Sigmoid colon (tissue), 7 donors: ENCODE measurements around the gene LAMB1. TPM values are rescaled to one million over a fixed set of nuclear protein-coding genes. Genes with fewer than 3 reads are reported as not detected.
"Not testable (repeated sequence)": the region's sequence is repeated elsewhere in the genome, so short reads cannot be mapped to it uniquely, and the experiment has no call there.

Experiments used
- DNase-seq: peaks from one replicate; pipeline ENCODE4 v3.0.0-alpha.2; 2019
- H3K27ac ChIP-seq, 4 donors: fragments of 200-600 bp; sonication (generic); one replicate each; pipeline ENCODE4 v1.5.1; 2016 to 2019; ENCODE audit warnings: mild to moderate bottlenecking in 1 of 4
- H3K27me3 ChIP-seq, 3 donors: fragments of 200-600 bp; sonication (generic); one replicate each; pipeline ENCODE4 v1.5.1; 2019; ENCODE audit warnings: mild to moderate bottlenecking in 1 of 3
- H3K36me3 ChIP-seq, 4 donors: fragments of 200-600 bp; sonication (generic); one replicate each; pipeline ENCODE4 v1.5.1; 2016 to 2019
- H3K4me1 ChIP-seq, 4 donors: fragments of 200-600 bp; sonication (generic); one replicate each; pipeline ENCODE4 v1.5.1; 2017 to 2019
- H3K4me3 ChIP-seq, 4 donors: fragments of 200-600 bp; sonication (generic); one replicate each; pipeline ENCODE4 v1.5.1; 2017 to 2019; ENCODE audit warnings: mild to moderate bottlenecking in 2 of 4, moderate library complexity in 1 of 4
- H3K9me3 ChIP-seq, 4 donors: fragments of 200-600 bp in 3 of 4; sonication (generic) in 3 of 4; one replicate each; pipeline versions ENCODE4 v1.5.1 to v1.6.1; 2013 to 2019
- CTCF ChIP-seq, 4 experiments: fragments of 450-650 bp in 3 of 4; fragments of 200-600 bp in 1 of 4; IDR thresholded peaks; one replicate each; pipeline ENCODE4 v1.5.1; 2016 to 2019; ENCODE audit warnings: antibody characterized with exemption in 4 of 4, mild to moderate bottlenecking in 3 of 4, moderate library complexity in 2 of 4
- EP300 ChIP-seq, 4 donors: sonication (generic); formaldehyde crosslinking; IDR thresholded peaks; one replicate each; pipeline ENCODE4 v1.6.1; 2017; ENCODE audit warnings: antibody characterized with exemption in 4 of 4
- POLR2A ChIP-seq, 2 donors: fragments of 450-650 bp; IDR thresholded peaks; one replicate each; pipeline ENCODE4 v1.6.1; 2016; ENCODE audit warnings: antibody characterized with exemption in 2 of 2, mild to moderate bottlenecking in 2 of 2, moderate library complexity in 2 of 2
- POLR2AphosphoS5 ChIP-seq, 4 donors: sonication (generic); formaldehyde crosslinking; IDR thresholded peaks; one replicate each; pipeline ENCODE4 v1.6.1; 2017; ENCODE audit warnings: antibody characterized with exemption in 4 of 4
- WGBS, 2 donors: extraction: QIAGEN DNeasy Blood & Tissue Kit; methylation state at CpG; one replicate each; pipeline ENCODE4 v1.1.7; 2013; 5-methylcytosine and 5-hydroxymethylcytosine counted together
- intact Hi-C: fragments of 100-400 bp; cut with DNase I; formaldehyde crosslinking; loops from one replicate; pipeline ENCODE4 v1.15.1; 2023
- polyA plus RNA-seq, 3 donors: library from polyadenylated mRNA; stranded (reverse); fragments of 200-250 nt; gene quantifications; one replicate each; pipeline ENCODE4 v1.2.3, GENCODE V29; 2013
- total RNA-seq, 4 donors: library from RNA; depleted of rRNA; stranded (reverse); fragments of >200 nt; gene quantifications; one replicate each; pipeline ENCODE4 v1.1.0, GENCODE V29; 2016
- donor health status: healthy with polysubstance abuse.
- donor health status: Bipolar disorder and iron deficiency.
- donor health status: healthy.

LAMB1 gene
- total and polyA plus RNA-seq, 7 donors: 16.9 to 246 (median 161) TPM

- H3K36me3 ChIP-seq: peaks cover 0 to 33% (median 13%) of the 10 kb centered on the region in 4 donors
- H3K4me1 ChIP-seq: peaks cover 0 to 62% (median 46%) of the 10 kb centered on the region in 4 donors
- no peak overlapping the region for H3K27ac ChIP-seq
- intact Hi-C loops: no loop called here
- H3K27me3 ChIP-seq: no peaks in the 10 kb centered on the region
- no peak overlapping the region for H3K4me3 ChIP-seq
- no peaks in the 10 kb centered on the region for H3K9me3 ChIP-seq
- WGBS, 2 donors: 84 to 91% methylated on average over 1 of the region's 1 CpG
- no peak for TF ChIP-seq POLR2A (IDR thresholded peaks at IDR 0.05)
- DNase-seq: no peak
These were observed 102.4 kb downstream of the LAMB1 start for GRCh38 chr7:107900496-107901015.

- intact Hi-C loops: loop anchor here (10.0 kb wide), 2 partner anchors 626 to 734 kb away; partner anchors contain the start of genes HBP1 and PNPLA8
These were observed 103.9 kb downstream of the LAMB1 start for GRCh38 chr7:107898997-107899594.

DNA sequence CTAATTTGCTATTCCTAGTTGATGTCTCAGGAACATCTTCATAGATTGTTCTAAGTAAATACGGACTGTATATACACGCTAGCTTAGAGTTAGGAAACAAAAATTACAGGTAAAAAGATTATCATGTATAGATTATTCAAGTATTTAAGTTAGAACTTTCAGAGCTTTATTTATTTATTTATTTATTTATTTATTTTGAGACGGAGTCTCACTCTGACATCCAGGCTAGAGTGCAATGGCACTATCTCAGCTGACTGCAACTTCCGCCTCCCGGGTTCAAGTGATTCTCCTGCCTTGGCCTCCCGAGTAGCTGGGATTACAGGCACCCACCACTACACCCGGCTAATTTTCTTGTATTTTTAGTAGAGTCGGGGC, 110.6 kb downstream of the LAMB1 start:
- peak overlapping the region; percentile 90 to 98 (median 95) for H3K27ac ChIP-seq
- peaks cover 0 to 21% (median 0%) of the 10 kb centered on the region in 4 donors for H3K36me3 ChIP-seq
- not testable (repeated sequence) for DNase-seq, H3K27me3 ChIP-seq, H3K9me3 ChIP-seq
- intact Hi-C loops: loop anchor here (5.0 to 10.0 kb wide), 5 partner anchors 80 to 728 kb away; partner anchors contain the start of genes HBP1, LAMB1 and PNPLA8
- peak overlapping the region in 3 of 4 donors; percentile 73 to 93 (median 83) for H3K4me3 ChIP-seq
- H3K4me1 ChIP-seq: peaks cover 0 to 63% (median 52%) of the 10 kb centered on the region in 4 donors
- 87% methylated on average over 8 of the region's 8 CpGs for WGBS, 2 donors

More at GRCh38 chr7:107898997-107899594, 103.9 kb downstream of the LAMB1 start:
- peaks cover 0 to 33% (median 6%) of the 10 kb centered on the region in 4 donors for H3K36me3 ChIP-seq
- TF ChIP-seq POLR2A (IDR thresholded peaks at IDR 0.05) (no peak), EP300 (IDR thresholded peaks at IDR 0.05) (no peak)
- no peak overlapping the region for H3K27ac ChIP-seq
- peaks cover 0 to 74% (median 57%) of the 10 kb centered on the region in 4 donors for H3K4me1 ChIP-seq
- no peak for DNase-seq
- no peaks in the 10 kb centered on the region for H3K27me3 ChIP-seq
- WGBS, 2 donors: 55 to 78% methylated on average over 2 of the region's 2 CpGs
- no peaks in the 10 kb centered on the region for H3K9me3 ChIP-seq
- no peak overlapping the region for H3K4me3 ChIP-seq

DNA sequence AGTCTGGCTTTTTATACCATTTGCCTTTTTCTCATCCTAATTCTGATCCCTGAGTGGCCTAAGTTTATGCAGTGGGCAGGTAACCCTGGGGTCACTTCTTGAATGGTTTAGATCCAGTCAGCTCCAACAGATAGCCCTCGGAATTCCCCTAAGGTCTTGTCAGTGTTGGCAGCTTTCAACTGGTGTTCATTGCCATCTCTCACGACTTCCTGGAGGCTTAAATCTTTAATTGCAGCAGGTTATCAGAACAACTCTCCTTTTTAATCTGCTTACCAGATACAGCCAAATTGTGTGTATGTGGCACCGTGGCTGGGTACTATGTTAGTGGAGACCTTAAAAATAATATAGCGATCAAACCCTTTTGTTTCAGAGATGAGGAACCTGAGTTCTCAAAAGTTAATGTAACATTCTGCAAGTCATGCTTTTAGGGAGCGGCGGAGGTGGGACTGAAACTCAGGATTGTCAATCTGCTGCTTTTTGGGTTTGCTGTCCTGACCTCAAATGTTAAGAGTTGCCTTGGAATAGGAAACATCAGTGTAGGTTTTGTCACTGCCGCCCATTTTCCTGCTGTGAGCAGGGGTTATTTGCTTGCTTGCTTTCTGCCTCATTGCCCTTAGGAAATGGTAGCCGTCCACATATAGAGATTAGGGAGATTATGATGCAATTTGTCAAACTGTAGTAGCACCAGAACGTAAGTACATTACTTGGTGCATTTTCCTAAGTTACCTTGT, 111.2 kb downstream of the LAMB1 start:
- Histone ChIP-seq H3K36me3 (peaks cover 0 to 21% (median 0%) of the 10 kb centered on the region in 4 donors), H3K27ac (peak overlapping the region; percentile 90 to 98 (median 95)), H3K4me1 (peaks cover 0 to 57% (median 47%) of the 10 kb centered on the region in 4 donors), H3K27me3 (no peaks in the 10 kb centered on the region), H3K4me3 (peak overlapping the region; percentile 73 to 93 (median 78)), H3K9me3 (no peaks in the 10 kb centered on the region)
- 14 to 26% methylated on average over 9 of the region's 9 CpGs for WGBS, 2 donors
- intact Hi-C loops: loop anchor here (5.0 to 10.0 kb wide), 5 partner anchors 80 to 727 kb away; partner anchors contain the start of genes HBP1, LAMB1 and PNPLA8
- no peak for DNase-seq
- TF ChIP-seq POLR2AphosphoS5 (IDR thresholded peaks at IDR 0.05): no peak
- no peak for TF ChIP-seq POLR2A (IDR thresholded peaks at IDR 0.05)

GRCh38 chr7:107890962-107891635, 111.9 kb downstream of the LAMB1 start, which contains the start of gene DLD:
TSS of gene DLD (plus strand) at chr7:107891183. CDS start at chr7:107891251, 68 bp downstream.
- intact Hi-C loops: loop anchor here (5.0 to 10.0 kb wide), 5 partner anchors 81 to 726 kb away; partner anchors contain the start of genes HBP1, LAMB1 and PNPLA8
- TF ChIP-seq CTCF (IDR thresholded peaks at IDR 0.05) (no peak), POLR2AphosphoS5 (IDR thresholded peaks at IDR 0.05) (peak; percentile 98 to 99 (median 98)), EP300 (IDR thresholded peaks at IDR 0.05) (peak in 2 of 4 donors; percentile 34 to 63), POLR2A (IDR thresholded peaks at IDR 0.05) (peak; percentile 96)
- peak within 1 kb of the TSS; percentile 90 to 98 (median 95) for H3K27ac ChIP-seq
- H3K4me3 ChIP-seq: peak within 1 kb of the TSS; percentile 73 to 93 (median 78)
- 0% methylated on average over 55 of the region's 55 CpGs for WGBS, 2 donors
- peaks cover 0 to 20% (median 0%) of the 10 kb centered on the region in 4 donors for H3K36me3 ChIP-seq
- H3K9me3 ChIP-seq: no peaks in the 10 kb centered on the region
- peaks cover 0 to 52% (median 41%) of the 10 kb centered on the region in 4 donors for H3K4me1 ChIP-seq
- peak; percentile 98 for DNase-seq
- no peaks in the 10 kb centered on the region for H3K27me3 ChIP-seq

DNA sequence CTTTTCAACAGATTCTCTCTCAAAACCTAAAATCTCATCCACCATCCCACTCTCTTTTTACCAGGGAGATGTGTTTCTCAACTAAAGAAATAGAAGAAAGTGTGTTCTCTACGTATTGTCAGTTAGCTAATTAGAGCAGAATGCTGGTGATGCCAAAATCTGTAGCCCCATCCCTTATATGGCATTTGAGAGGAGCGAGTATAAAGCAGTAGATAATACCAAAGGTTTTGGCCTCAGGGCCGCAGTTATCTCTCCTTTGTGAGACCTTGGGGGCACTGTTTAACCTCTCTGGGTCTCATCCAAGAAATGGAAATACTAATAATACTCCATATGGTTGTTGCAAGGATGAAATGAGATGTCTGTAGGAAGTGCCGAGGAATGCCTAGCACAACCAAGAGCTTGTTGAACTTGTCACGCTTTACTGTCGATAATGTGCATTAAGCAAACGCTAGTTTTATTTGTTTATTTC, 112.4 kb downstream of the LAMB1 start:
- peak overlapping the region; percentile 73 to 93 (median 78) for H3K4me3 ChIP-seq
- peaks cover 0 to 15% (median 0%) of the 10 kb centered on the region in 4 donors for H3K36me3 ChIP-seq
- H3K9me3 ChIP-seq: no peaks in the 10 kb centered on the region
- 1 to 5% methylated on average over 7 of the region's 7 CpGs for WGBS, 2 donors
- TF ChIP-seq CTCF (IDR thresholded peaks at IDR 0.05) (no peak), POLR2A (IDR thresholded peaks at IDR 0.05) (no peak), POLR2AphosphoS5 (IDR thresholded peaks at IDR 0.05) (no peak), EP300 (IDR thresholded peaks at IDR 0.05) (no peak)
- H3K4me1 ChIP-seq: peaks cover 0 to 46% (median 37%) of the 10 kb centered on the region in 4 donors
- H3K27me3 ChIP-seq: no peaks in the 10 kb centered on the region
- DNase-seq: no peak
- intact Hi-C loops: loop anchor here (5.0 to 10.0 kb wide), 5 partner anchors 82 to 726 kb away; partner anchors contain the start of genes HBP1, LAMB1 and PNPLA8
- peak overlapping the region; percentile 90 to 98 (median 95) for H3K27ac ChIP-seq
